ENCODE data around the gene COL4A6.

COL4A6 gene

GRCh38 chrX:108186811-108187210 is 251.4 kb downstream of the COL4A6 start:
- H2AFZ ChIP-seq (ENCODE audit: low read length), result no peak overlapping the region
- H3K27me3 ChIP-seq (ENCODE audit: insufficient read depth, low read length, poor library complexity, severe bottlenecking), result no peaks in the 10 kb centered on the region
- TF ChIP-seq CTCF (conservative IDR thresholded peaks at IDR 0.05; ENCODE audit: low read length) (no peak), EZH2phosphoT487 (IDR thresholded peaks at IDR 0.05; ENCODE audit: borderline replicate concordance) (no peak)
- no peaks in the 10 kb centered on the region for H3F3A ChIP-seq (ENCODE audit: low read depth)
- H3K9me3 ChIP-seq (ENCODE audit: insufficient read depth, low read depth, low read length), result no peaks in the 10 kb centered on the region
- no peaks in the 10 kb centered on the region for H4K20me1 ChIP-seq (ENCODE audit: insufficient read depth, low read length, poor library complexity, severe bottlenecking)
- H3K9me2 ChIP-seq (replicated peaks; ENCODE audit: low read depth, low read length), result no peaks in the 10 kb centered on the region
- no peaks in the 10 kb centered on the region for H3K4me1 ChIP-seq (ENCODE audit: insufficient read depth, low read length, poor library complexity, severe bottlenecking)
- H3K36me3 ChIP-seq (ENCODE audit: insufficient read depth, low read length), result no peaks in the 10 kb centered on the region
- no peak overlapping the region for H3K9ac ChIP-seq (ENCODE audit: low read depth, low read length, poor library complexity, severe bottlenecking)
- no peak overlapping the region for H3K4me3 ChIP-seq (ENCODE audit: low read length, poor library complexity, severe bottlenecking)
- H3K4me2 ChIP-seq (ENCODE audit: low read depth, low read length, poor library complexity, severe bottlenecking), result no peak overlapping the region
- H3K79me2 ChIP-seq (ENCODE audit: insufficient read depth, low read length), result no peaks in the 10 kb centered on the region

- H3K36me3 ChIP-seq (ENCODE audit: insufficient read depth, low read length), result no peaks in the 10 kb centered on the region
- no peaks in the 10 kb centered on the region for H3K79me2 ChIP-seq (ENCODE audit: insufficient read depth, low read length)
- no peak overlapping the region for H3K4me3 ChIP-seq (ENCODE audit: low read length, poor library complexity, severe bottlenecking)
- H4K20me1 ChIP-seq (ENCODE audit: insufficient read depth, low read length, poor library complexity, severe bottlenecking), result no peaks in the 10 kb centered on the region
- no peak for TF ChIP-seq CTCF (conservative IDR thresholded peaks at IDR 0.05; ENCODE audit: low read length)
- no peak for TF ChIP-seq EZH2phosphoT487 (IDR thresholded peaks at IDR 0.05; ENCODE audit: borderline replicate concordance)
- H3K27me3 ChIP-seq (ENCODE audit: insufficient read depth, low read length, poor library complexity, severe bottlenecking), result no peaks in the 10 kb centered on the region
- H3F3A ChIP-seq (ENCODE audit: low read depth), result no peaks in the 10 kb centered on the region
- H3K9ac ChIP-seq (ENCODE audit: low read depth, low read length, poor library complexity, severe bottlenecking), result no peak overlapping the region
- no peaks in the 10 kb centered on the region for H3K9me3 ChIP-seq (ENCODE audit: insufficient read depth, low read depth, low read length)
- H3K9me2 ChIP-seq (replicated peaks; ENCODE audit: low read depth, low read length), result no peaks in the 10 kb centered on the region
- H3K4me2 ChIP-seq (ENCODE audit: low read depth, low read length, poor library complexity, severe bottlenecking), result no peak overlapping the region
- no peak overlapping the region for H2AFZ ChIP-seq (ENCODE audit: low read length)
- no peaks in the 10 kb centered on the region for H3K4me1 ChIP-seq (ENCODE audit: insufficient read depth, low read length, poor library complexity, severe bottlenecking)
Measured at GRCh38 chrX:108178143-108178498, 260.1 kb downstream of the COL4A6 start.

GRCh38 chrX:108177351-108178142 is 260.7 kb downstream of the COL4A6 start:
- no peaks in the 10 kb centered on the region for H4K20me1 ChIP-seq (ENCODE audit: insufficient read depth, low read length, poor library complexity, severe bottlenecking)
- H3K27me3 ChIP-seq (ENCODE audit: insufficient read depth, low read length, poor library complexity, severe bottlenecking), result no peaks in the 10 kb centered on the region
- no peaks in the 10 kb centered on the region for H3F3A ChIP-seq (ENCODE audit: low read depth)
- no peak overlapping the region for H3K4me2 ChIP-seq (ENCODE audit: low read depth, low read length, poor library complexity, severe bottlenecking)
- no peak overlapping the region for H3K4me3 ChIP-seq (ENCODE audit: low read length, poor library complexity, severe bottlenecking)
- no peaks in the 10 kb centered on the region for H3K79me2 ChIP-seq (ENCODE audit: insufficient read depth, low read length)
- H3K36me3 ChIP-seq (ENCODE audit: insufficient read depth, low read length), result no peaks in the 10 kb centered on the region
- no peaks in the 10 kb centered on the region for H3K9me2 ChIP-seq (replicated peaks; ENCODE audit: low read depth, low read length)
- TF ChIP-seq EZH2phosphoT487 (IDR thresholded peaks at IDR 0.05; ENCODE audit: borderline replicate concordance) (no peak), CTCF (conservative IDR thresholded peaks at IDR 0.05; ENCODE audit: low read length) (no peak)
- no peak overlapping the region for H2AFZ ChIP-seq (ENCODE audit: low read length)
- H3K4me1 ChIP-seq (ENCODE audit: insufficient read depth, low read length, poor library complexity, severe bottlenecking), result no peaks in the 10 kb centered on the region
- H3K9me3 ChIP-seq (ENCODE audit: insufficient read depth, low read depth, low read length), result no peaks in the 10 kb centered on the region
- H3K9ac ChIP-seq (ENCODE audit: low read depth, low read length, poor library complexity, severe bottlenecking), result no peak overlapping the region

Measured in Loucy (cell line).